Testis (tissue), 2 donors: ENCODE measurements around the gene CRLF1.

Experiments
- CTCF ChIP-seq, 3 experiments: fragments of 450-650 bp in 2 of 3; fragments of 200-600 bp in 1 of 3; sonication (generic) in 1 of 3; IDR thresholded peaks; one replicate each; pipeline ENCODE4 v1.5.1; 2016 to 2019; ENCODE audit warnings: antibody characterized with exemption in 3 of 3, mild to moderate bottlenecking in 2 of 3, moderate library complexity in 1 of 3
- POLR2A ChIP-seq: fragments of 450-650 bp; IDR thresholded peaks from one replicate; pipeline ENCODE4 v1.6.1; 2017; ENCODE audit warnings: antibody characterized with exemption, mild to moderate bottlenecking, moderate library complexity

GRCh38 chr19:18562086-18562485 is 44.5 kb downstream of the CRLF1 start:
- TF ChIP-seq CTCF (IDR thresholded peaks at IDR 0.05) (no peak), POLR2A (no peak)
